ENCODE data around the gene KIF26A.

- TF ChIP-seq MAX (IDR thresholded peaks at IDR 0.05): no peak
- no peak for TF ChIP-seq YY1 (IDR thresholded peaks at IDR 0.05; ENCODE audit: low read depth)
- no peak for TF ChIP-seq CREB1 (IDR thresholded peaks at IDR 0.05; ENCODE audit: low read depth)
- TF ChIP-seq RAD21 (IDR thresholded peaks at IDR 0.05; ENCODE audit: low read depth): no peak
- no peak for TF ChIP-seq EGR1 (IDR thresholded peaks at IDR 0.05)
- no peak for TF ChIP-seq REST (IDR thresholded peaks at IDR 0.05; ENCODE audit: low read depth)
- TF ChIP-seq TAF1 (IDR thresholded peaks at IDR 0.05; ENCODE audit: low read depth): no peak
- no peak for TF ChIP-seq TCF12 (IDR thresholded peaks at IDR 0.05; ENCODE audit: low read depth)
These were observed 10.3 kb downstream of the KIF26A start for GRCh38 chr14:104148433-104149277.

All from Ishikawa (cell line).